Hematopoietic multipotent progenitor cell treated with erythropoietin and hydrocortisone succinate and interleukin-3 and kit ligand, for 8 days (in vitro differentiated cells): Measurements from ENCODE around the gene GOLPH3.
"Not testable (repeated sequence)": the region's sequence is repeated elsewhere in the genome, so short reads cannot be mapped to it uniquely, and the experiment has no call there.

Source experiments
- DNase-seq: peaks from one replicate; pipeline ENCODE4 v3.0.0-alpha.2; 2015

The GOLPH3 gene

GRCh38 chr5:32096891-32097595, 77.1 kb downstream of the GOLPH3 start:
- DNase-seq = no peak

DNA sequence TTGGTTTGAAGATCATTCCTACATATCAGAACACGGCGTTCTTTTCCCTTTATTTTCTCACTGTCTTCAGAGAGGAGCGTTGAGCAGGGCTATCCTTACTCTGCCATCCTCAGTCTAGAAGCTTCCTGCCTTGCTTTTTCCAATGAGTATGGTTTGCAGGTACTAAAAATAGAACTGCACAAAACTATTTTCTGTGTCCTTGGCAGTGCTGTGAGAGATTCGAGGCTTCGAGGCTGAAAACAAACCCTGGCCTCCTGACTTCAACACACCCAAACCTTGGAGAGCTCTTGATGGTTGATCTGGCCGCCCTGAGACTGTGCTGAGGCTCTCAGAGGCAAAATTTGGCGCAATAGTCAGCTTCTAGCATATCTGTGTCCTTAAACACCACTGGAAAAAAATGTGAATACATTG, 78.9 kb downstream of the GOLPH3 start:
- DNase-seq = no peak

- DNase-seq = no peak
These were observed 79.4 kb downstream of the GOLPH3 start for GRCh38 chr5:32094691-32095090.

- peak; percentile 82 for DNase-seq
These were observed 80.9 kb downstream of the GOLPH3 start for GRCh38 chr5:32092938-32093812.

GRCh38 chr5:32090755-32091128, 83.4 kb downstream of the GOLPH3 start:
- DNase-seq = no peak

GRCh38 chr5:32090026-32090754, 83.9 kb downstream of the GOLPH3 start:
- DNase-seq = no peak

DNA sequence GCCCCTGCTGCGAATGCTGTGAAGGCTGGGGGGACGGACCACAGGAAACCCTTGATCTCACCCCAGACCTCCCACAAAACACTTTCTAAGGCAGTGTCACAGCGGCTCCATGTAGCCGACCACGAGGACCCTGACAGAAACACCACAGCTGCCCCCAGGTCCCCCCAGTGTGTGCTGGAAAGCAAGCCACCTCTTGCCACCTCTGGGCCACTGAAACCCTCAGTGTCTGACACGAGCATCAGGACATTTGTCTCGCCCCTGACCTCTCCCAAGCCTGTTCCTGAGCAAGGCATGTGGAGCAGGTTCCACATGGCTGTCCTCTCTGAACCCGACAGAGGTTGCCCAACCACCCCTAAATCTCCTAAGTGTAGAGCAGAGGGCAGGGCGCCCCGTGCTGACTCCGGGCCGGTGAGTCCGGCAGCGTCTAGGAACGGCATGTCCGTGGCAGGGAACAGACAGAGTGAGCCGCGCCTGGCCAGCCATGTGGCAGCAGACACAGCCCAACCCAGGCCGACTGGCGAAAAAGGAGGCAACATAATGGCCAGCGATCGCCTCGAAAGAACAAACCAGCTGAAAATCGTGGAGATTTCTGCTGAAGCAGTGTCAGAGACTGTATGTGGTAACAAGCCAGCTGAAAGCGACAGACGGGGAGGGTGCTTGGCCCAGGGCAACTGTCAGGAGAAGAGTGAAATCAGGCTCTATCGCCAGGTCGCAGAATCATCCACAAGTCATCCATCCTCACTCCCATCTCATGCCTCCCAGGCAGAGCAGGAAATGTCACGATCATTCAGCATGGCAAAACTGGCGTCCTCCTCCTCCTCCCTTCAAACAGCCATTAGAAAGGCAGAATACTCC, 84.7 kb downstream of the GOLPH3 start:
- no peak for DNase-seq

- no peak for DNase-seq
These were observed 85.9 kb downstream of the GOLPH3 start for GRCh38 chr5:32088214-32088613.

GRCh38 chr5:32087086-32088082, 86.7 kb downstream of the GOLPH3 start:
- no peak for DNase-seq

DNA sequence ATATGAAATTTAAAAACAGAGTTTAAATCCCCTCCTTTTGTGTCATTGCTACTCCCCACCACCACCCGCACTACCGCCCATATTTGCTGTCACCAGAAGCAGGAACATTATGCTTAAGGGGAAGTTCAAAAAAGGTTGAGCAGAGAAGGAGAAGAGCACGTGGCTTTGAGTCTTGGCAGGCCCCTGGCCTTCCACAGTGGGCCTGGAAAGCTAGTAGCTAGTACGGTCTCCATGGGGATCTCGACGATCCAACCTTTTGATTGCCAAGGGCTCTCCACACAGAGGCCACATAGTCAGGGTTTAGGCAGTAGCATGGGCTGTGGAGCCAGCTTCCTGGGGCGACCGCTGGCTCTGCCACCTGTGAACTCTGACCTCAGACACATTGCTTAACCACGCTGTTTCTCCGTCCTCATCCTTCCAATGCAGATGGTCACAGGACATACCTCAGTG, 90.1 kb downstream of the GOLPH3 start:
- DNase-seq = no peak

GRCh38 chr5:32082701-32083100, 91.4 kb downstream of the GOLPH3 start:
- DNase-seq = no peak

GRCh38 chr5:32080565-32080964, 93.6 kb downstream of the GOLPH3 start:
- not testable (repeated sequence) for DNase-seq

DNA sequence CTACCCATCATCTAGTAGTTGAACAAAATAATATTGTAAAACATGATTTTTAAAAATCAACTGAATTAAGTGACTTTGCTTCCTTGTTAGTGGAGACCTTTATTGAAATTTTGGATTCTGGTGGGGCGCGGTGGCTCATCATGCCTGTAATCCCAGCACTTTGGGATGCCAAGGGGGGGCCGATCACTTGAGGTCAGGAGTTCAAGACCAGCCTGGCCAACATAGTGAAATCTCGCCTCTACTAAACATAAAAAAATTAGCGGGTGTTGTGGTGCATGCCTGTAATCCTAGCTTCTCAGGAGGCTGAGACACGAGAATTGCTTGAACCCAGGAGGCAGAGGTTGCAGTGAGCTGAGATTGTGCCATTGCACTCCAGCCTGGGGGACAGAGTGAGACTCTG, 95.3 kb downstream of the GOLPH3 start:
- DNase-seq = not testable (repeated sequence)

- peak; percentile 61 for DNase-seq
These were observed 97.1 kb downstream of the GOLPH3 start for GRCh38 chr5:32076699-32077695.
